ENCODE measurements around the gene MPHOSPH8.

- TF ChIP-seq, protein P1, sequence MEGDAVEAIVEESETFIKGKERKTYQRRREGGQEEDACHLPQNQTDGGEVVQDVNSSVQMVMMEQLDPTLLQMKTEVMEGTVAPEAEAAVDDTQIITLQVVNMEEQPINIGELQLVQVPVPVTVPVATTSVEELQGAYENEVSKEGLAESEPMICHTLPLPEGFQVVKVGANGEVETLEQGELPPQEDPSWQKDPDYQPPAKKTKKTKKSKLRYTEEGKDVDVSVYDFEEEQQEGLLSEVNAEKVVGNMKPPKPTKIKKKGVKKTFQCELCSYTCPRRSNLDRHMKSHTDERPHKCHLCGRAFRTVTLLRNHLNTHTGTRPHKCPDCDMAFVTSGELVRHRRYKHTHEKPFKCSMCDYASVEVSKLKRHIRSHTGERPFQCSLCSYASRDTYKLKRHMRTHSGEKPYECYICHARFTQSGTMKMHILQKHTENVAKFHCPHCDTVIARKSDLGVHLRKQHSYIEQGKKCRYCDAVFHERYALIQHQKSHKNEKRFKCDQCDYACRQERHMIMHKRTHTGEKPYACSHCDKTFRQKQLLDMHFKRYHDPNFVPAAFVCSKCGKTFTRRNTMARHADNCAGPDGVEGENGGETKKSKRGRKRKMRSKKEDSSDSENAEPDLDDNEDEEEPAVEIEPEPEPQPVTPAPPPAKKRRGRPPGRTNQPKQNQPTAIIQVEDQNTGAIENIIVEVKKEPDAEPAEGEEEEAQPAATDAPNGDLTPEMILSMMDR (optimal IDR thresholded peaks at IDR 0.05 in 1 of 3, IDR thresholded peaks at IDR 0.05 in 1 of 3, conservative IDR thresholded peaks at IDR 0.05 in 1 of 3; ENCODE audit: extremely low read depth in 1 of 3, insufficient read depth in 2 of 3, low read length in 3 of 3): no peak
- no peak for TF ChIP-seq EZH2 (IDR thresholded peaks at IDR 0.05; ENCODE audit: low read length)
Measured at GRCh38 chr13:19606152-19606551, 27.3 kb upstream of the MPHOSPH8 start.

All from keratinocyte (primary cell).